WERI-Rb-1 (cell line): ENCODE measurements around the gene TSKU.

Source experiments
- DNase-seq: peaks from one replicate; pipeline ENCODE4 v3.0.0-alpha.2; 2020
- H3K27ac ChIP-seq: fragments of 250-450 bp; sonication (Bioruptor Pico); 2 replicates; pipeline ENCODE4 v1.5.1; 2020; ENCODE audit warnings: mild to moderate bottlenecking, moderate library complexity
- H3K27me3 ChIP-seq: fragments of 250-450 bp; sonication (Bioruptor Pico); 2 replicates; pipeline ENCODE4 v1.5.1; 2021; ENCODE audit warnings: mild to moderate bottlenecking, low read depth, moderate library complexity; ENCODE audit not compliant: insufficient read depth, severe bottlenecking
- H3K36me3 ChIP-seq: fragments of 250-450 bp; sonication (Bioruptor Pico); 2 replicates; pipeline ENCODE4 v1.5.1; 2020; ENCODE audit warnings: mild to moderate bottlenecking, moderate library complexity
- H3K4me3 ChIP-seq: 2 replicates; pipeline ENCODE4 v1.5.1; 2011; ENCODE audit warnings: low read depth, mild to moderate bottlenecking, control low read depth, low read length
- H3K9me3 ChIP-seq: fragments of 250-450 bp; sonication (Bioruptor Pico); 2 replicates; pipeline ENCODE4 v1.5.1; 2021; ENCODE audit warnings: mild to moderate bottlenecking, moderate library complexity; ENCODE audit not compliant: severe bottlenecking
- CTCF ChIP-seq: IDR thresholded peaks from 2 replicates; pipeline ENCODE4 v1.5.1; 2011; ENCODE audit warnings: low read depth, mild to moderate bottlenecking, control low read depth, inconsistent platforms, low read length

TSKU gene

GRCh38 chr11:76798202-76798581 is 15.0 kb downstream of the TSKU start:
- H3K36me3 ChIP-seq: peaks cover 23% of the 10 kb centered on the region
- H3K9me3 ChIP-seq: no peaks in the 10 kb centered on the region
- no peak overlapping the region for H3K4me3 ChIP-seq
- DNase-seq: no peak
- H3K27me3 ChIP-seq: no peaks in the 10 kb centered on the region
- H3K27ac ChIP-seq: no peak overlapping the region
- TF ChIP-seq CTCF: no peak

GRCh38 chr11:76798671-76799065 is 15.5 kb downstream of the TSKU start:
- Histone ChIP-seq H3K27ac (peak overlapping the region; percentile 10; the same call in 1 of the 2 replicates), H3K4me3 (no peak overlapping the region), H3K27me3 (no peaks in the 10 kb centered on the region), H3K9me3 (no peaks in the 10 kb centered on the region), H3K36me3 (peaks cover 23% of the 10 kb centered on the region)
- DNase-seq: no peak
- TF ChIP-seq CTCF: no peak

GRCh38 chr11:76799066-76799804 is 16.1 kb downstream of the TSKU start:
- H3K4me3 ChIP-seq: no peak overlapping the region
- H3K27me3 ChIP-seq: no peaks in the 10 kb centered on the region
- H3K27ac ChIP-seq: peak overlapping the region; percentile 10; the same call in 1 of the 2 replicates
- H3K36me3 ChIP-seq: peaks cover 23% of the 10 kb centered on the region
- peak; percentile 81 for DNase-seq
- H3K9me3 ChIP-seq: no peaks in the 10 kb centered on the region
- TF ChIP-seq CTCF: peak; percentile 92

GRCh38 chr11:76800466-76801200 is 17.5 kb downstream of the TSKU start:
- Histone ChIP-seq H3K9me3 (no peaks in the 10 kb centered on the region), H3K4me3 (no peak overlapping the region), H3K27me3 (no peaks in the 10 kb centered on the region), H3K27ac (no peak overlapping the region), H3K36me3 (peaks cover 19% of the 10 kb centered on the region)
- DNase-seq: no peak
- TF ChIP-seq CTCF: no peak

- H3K4me3 ChIP-seq: no peak overlapping the region
- H3K27me3 ChIP-seq: no peaks in the 10 kb centered on the region
- no peaks in the 10 kb centered on the region for H3K9me3 ChIP-seq
- DNase-seq: no peak
- H3K36me3 ChIP-seq: peaks cover 13% of the 10 kb centered on the region; the same call in 1 of the 2 replicates
- no peak overlapping the region for H3K27ac ChIP-seq
- TF ChIP-seq CTCF: no peak
Measured at GRCh38 chr11:76801225-76801624, 18.1 kb downstream of the TSKU start.
